Uterus (tissue), 4 donors: ENCODE measurements around the gene VSTM2A. TPM values are rescaled to one million over a fixed set of nuclear protein-coding genes. Genes with fewer than 3 reads are reported as not detected.

ENCODE experiments used
- DNase-seq, 2 donors: peaks; one replicate each; pipeline ENCODE4 v3.0.0-alpha.2; 2019 to 2020
- H3K27ac ChIP-seq, 2 donors: fragments of 200-600 bp; sonication (generic); 1 replicate in 1 of 2; 2 replicates in 1 of 2; pipeline ENCODE4 v1.5.1; 2016 to 2018
- H3K27me3 ChIP-seq, 2 donors: fragments of 200-600 bp; sonication (generic); one replicate each; pipeline ENCODE4 v1.5.1; 2018 to 2019; ENCODE audit warnings: control low read depth in 1 of 2
- H3K36me3 ChIP-seq, 2 donors: fragments of 200-600 bp; sonication (generic); one replicate each; pipeline ENCODE4 v1.5.1; 2019; ENCODE audit warnings: control low read depth in 1 of 2
- H3K4me1 ChIP-seq, 2 donors: fragments of 200-600 bp; sonication (generic); one replicate each; pipeline ENCODE4 v1.5.1; 2018 to 2019; ENCODE audit warnings: control low read depth in 1 of 2
- H3K4me3 ChIP-seq, 2 donors: fragments of 200-600 bp; sonication (generic); 1 replicate in 1 of 2; 2 replicates in 1 of 2; pipeline ENCODE4 v1.5.1; 2018 to 2019; ENCODE audit warnings: mild to moderate bottlenecking in 1 of 2
- H3K9me3 ChIP-seq, 2 donors: fragments of 200-600 bp; sonication (generic); one replicate each; pipeline ENCODE4 v1.5.1; 2019; ENCODE audit warnings: control low read depth in 1 of 2
- CTCF ChIP-seq, 4 experiments: fragments of 200-600 bp in 2 of 4; fragments of 450-650 bp in 2 of 4; sonication (generic) in 2 of 4; IDR thresholded peaks; one replicate each; pipeline ENCODE4 v1.5.1; 2016 to 2019; ENCODE audit warnings: antibody characterized with exemption in 4 of 4, mild to moderate bottlenecking in 2 of 4, moderate library complexity in 1 of 4
- POLR2A ChIP-seq, 2 donors: fragments of 450-650 bp; IDR thresholded peaks; one replicate each; pipeline ENCODE4 v1.6.1; 2016; ENCODE audit warnings: antibody characterized with exemption in 2 of 2, mild to moderate bottlenecking in 1 of 2, moderate library complexity in 1 of 2
- intact Hi-C: fragments of 100-400 bp; cut with DNase I; formaldehyde crosslinking; loops from one replicate; pipeline ENCODE4 v1.15.1; 2023; ENCODE audit warnings: low total_unique reads
- total RNA-seq, 4 donors: library from RNA; depleted of rRNA in 3 of 4; stranded (reverse); fragments of >200 nt in 3 of 4; gene quantifications; one replicate each; pipeline versions ENCODE4 v1.1.0 to v1.2.4, GENCODE V29; 2014 to 2023
- donor health status: DM: yes; HTN: yes; CAD: no.

VSTM2A gene
- total RNA-seq, 4 donors from 2014 or later, result 0.28 TPM; not detected in 3

- Histone ChIP-seq H3K9me3 (no peaks in the 10 kb centered on the region), H3K27ac (no peak overlapping the region), H3K4me1 (no peaks in the 10 kb centered on the region), H3K27me3 (no peaks in the 10 kb centered on the region), H3K36me3 (no peaks in the 10 kb centered on the region), H3K4me3 (no peak overlapping the region)
- DNase-seq, result no peak
- no peak for TF ChIP-seq POLR2A (IDR thresholded peaks at IDR 0.05)
- TF ChIP-seq CTCF (IDR thresholded peaks at IDR 0.05), result no peak
- intact Hi-C loops, result no loop called here
Observed at GRCh38 chr7:54550471-54550870, 8.3 kb downstream of the VSTM2A start.

- no peaks in the 10 kb centered on the region for H3K4me1 ChIP-seq
- H3K27me3 ChIP-seq, result no peaks in the 10 kb centered on the region
- no peaks in the 10 kb centered on the region for H3K36me3 ChIP-seq
- DNase-seq, result no peak
- no peak overlapping the region for H3K4me3 ChIP-seq
- TF ChIP-seq CTCF (IDR thresholded peaks at IDR 0.05) (no peak), POLR2A (IDR thresholded peaks at IDR 0.05) (no peak)
- no peak overlapping the region for H3K27ac ChIP-seq
- no peaks in the 10 kb centered on the region for H3K9me3 ChIP-seq
- intact Hi-C loops, result no loop called here
Observed at GRCh38 chr7:54556121-54556520, 13.9 kb downstream of the VSTM2A start.

GRCh38 chr7:54559401-54559800 is 17.2 kb downstream of the VSTM2A start:
- no peak overlapping the region for H3K4me3 ChIP-seq
- intact Hi-C loops, result no loop called here

GRCh38 chr7:54560198-54560597 is 18.0 kb downstream of the VSTM2A start:
- intact Hi-C loops, result no loop called here
- DNase-seq, result no peak
- H3K9me3 ChIP-seq, result no peaks in the 10 kb centered on the region
- H3K36me3 ChIP-seq, result no peaks in the 10 kb centered on the region
- H3K27me3 ChIP-seq, result no peaks in the 10 kb centered on the region
- no peak overlapping the region for H3K4me3 ChIP-seq
- TF ChIP-seq CTCF (IDR thresholded peaks at IDR 0.05) (no peak), POLR2A (IDR thresholded peaks at IDR 0.05) (no peak)
- H3K4me1 ChIP-seq, result no peaks in the 10 kb centered on the region
- no peak overlapping the region for H3K27ac ChIP-seq

More at GRCh38 chr7:54559401-54559800, 17.2 kb downstream of the VSTM2A start:
- H3K4me1 ChIP-seq, result no peaks in the 10 kb centered on the region
- no peak overlapping the region for H3K27ac ChIP-seq
- no peaks in the 10 kb centered on the region for H3K27me3 ChIP-seq
- DNase-seq, result no peak
- H3K36me3 ChIP-seq, result no peaks in the 10 kb centered on the region
- TF ChIP-seq POLR2A (IDR thresholded peaks at IDR 0.05) (no peak), CTCF (IDR thresholded peaks at IDR 0.05) (no peak)
- H3K9me3 ChIP-seq, result no peaks in the 10 kb centered on the region

DNA sequence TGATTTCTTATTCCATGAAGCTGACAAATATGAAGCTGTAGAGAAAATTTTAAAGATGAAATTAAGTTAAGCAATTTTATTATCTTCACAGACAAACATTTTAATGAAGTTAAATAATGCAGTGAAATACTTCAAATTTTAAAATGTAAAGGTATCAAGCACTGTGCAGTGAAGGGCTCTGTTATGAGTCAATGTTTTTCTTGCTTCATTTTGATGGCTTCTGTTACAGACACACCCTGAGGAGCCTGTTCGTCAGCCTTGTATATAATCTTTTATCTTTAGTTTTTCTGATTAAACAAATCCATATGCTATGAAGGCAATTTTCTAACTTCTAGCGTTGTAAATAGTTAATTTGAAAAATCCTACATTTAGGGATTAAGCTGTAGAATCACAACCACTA is 18.5 kb downstream of the VSTM2A start:
- no peak overlapping the region for H3K27ac ChIP-seq
- no peaks in the 10 kb centered on the region for H3K27me3 ChIP-seq
- intact Hi-C loops, result no loop called here
- no peak for DNase-seq
- H3K9me3 ChIP-seq, result no peaks in the 10 kb centered on the region
- H3K36me3 ChIP-seq, result no peaks in the 10 kb centered on the region
- TF ChIP-seq CTCF (IDR thresholded peaks at IDR 0.05) (no peak), POLR2A (IDR thresholded peaks at IDR 0.05) (no peak)
- no peaks in the 10 kb centered on the region for H3K4me1 ChIP-seq
- H3K4me3 ChIP-seq, result no peak overlapping the region
